ENCODE results near the gene CCM2.

- TF ChIP-seq POLR2AphosphoS5 (IDR thresholded peaks at IDR 0.05) (no peak), EP300 (conservative IDR thresholded peaks at IDR 0.05; ENCODE audit: poor library complexity, severe bottlenecking) (no peak), CTCF (IDR thresholded peaks at IDR 0.05; ENCODE audit: poor library complexity, severe bottlenecking) (no peak)
Observed at GRCh38 chr7:44977304-44977958, 22.6 kb upstream of the CCM2 start.
